Measurements from ENCODE around the gene DLGAP1. TPM values are rescaled to one million over a fixed set of nuclear protein-coding genes. Genes with fewer than 3 reads are reported as not detected.

DLGAP1 gene
- total and polyA plus RNA-seq, 4 donors: 0.75 to 6.6 (median 3.6) TPM

- no peak overlapping the region for H3K4me3 ChIP-seq (ENCODE audit: low read length in 2 of 2)
- intact Hi-C loops (cut with DNase I): no loop called here
- no peaks in the 10 kb centered on the region for H3K4me1 ChIP-seq (ENCODE audit: control insufficient read depth in 1 of 2, insufficient read depth in 2 of 2, low read length in 2 of 2)
- 48 to 54% methylated on average over 5 of the region's 5 CpGs for WGBS, 2 donors
- ATAC-seq (ENCODE audit: low FRiP score) (no peak), DNase-seq (no peak)
- no peaks in the 10 kb centered on the region for H3K9me3 ChIP-seq (ENCODE audit: control insufficient read depth, low read length)
- H3K27ac ChIP-seq (ENCODE audit: low read depth in 1 of 2, low read length in 2 of 2): no peak overlapping the region
- no peaks in the 10 kb centered on the region for H3K36me3 ChIP-seq (ENCODE audit: control insufficient read depth in 1 of 2, insufficient read depth in 2 of 2, low read length in 1 of 2)
- no peaks in the 10 kb centered on the region for H3K27me3 ChIP-seq (ENCODE audit: control insufficient read depth in 1 of 2, insufficient read depth in 2 of 2, low read length in 1 of 2)
Measured at GRCh38 chr18:3722649-3723433, 732.3 kb downstream of the DLGAP1 start.

GRCh38 chr18:3721771-3722648 is 733.1 kb downstream of the DLGAP1 start:
- Histone ChIP-seq H3K27me3 (ENCODE audit: control insufficient read depth in 1 of 2, insufficient read depth in 2 of 2, low read length in 1 of 2) (no peaks in the 10 kb centered on the region), H3K9me3 (ENCODE audit: control insufficient read depth, low read length) (no peaks in the 10 kb centered on the region), H3K27ac (ENCODE audit: low read depth in 1 of 2, low read length in 2 of 2) (no peak overlapping the region), H3K4me1 (ENCODE audit: control insufficient read depth in 1 of 2, insufficient read depth in 2 of 2, low read length in 2 of 2) (no peaks in the 10 kb centered on the region), H3K36me3 (ENCODE audit: control insufficient read depth in 1 of 2, insufficient read depth in 2 of 2, low read length in 1 of 2) (no peaks in the 10 kb centered on the region), H3K4me3 (ENCODE audit: low read length in 2 of 2) (no peak overlapping the region)
- 85 to 87% methylated on average over 7 of the region's 7 CpGs for WGBS, 2 donors
- intact Hi-C loops (cut with DNase I): no loop called here
- ATAC-seq (ENCODE audit: low FRiP score) (no peak), DNase-seq (no peak)

GRCh38 chr18:3720818-3721545 is 734.1 kb downstream of the DLGAP1 start:
- Histone ChIP-seq H3K4me3 (ENCODE audit: low read length in 2 of 2) (no peak overlapping the region), H3K27me3 (ENCODE audit: control insufficient read depth in 1 of 2, insufficient read depth in 2 of 2, low read length in 1 of 2) (no peaks in the 10 kb centered on the region), H3K36me3 (ENCODE audit: control insufficient read depth in 1 of 2, insufficient read depth in 2 of 2, low read length in 1 of 2) (no peaks in the 10 kb centered on the region), H3K4me1 (ENCODE audit: control insufficient read depth in 1 of 2, insufficient read depth in 2 of 2, low read length in 2 of 2) (no peaks in the 10 kb centered on the region), H3K27ac (ENCODE audit: low read depth in 1 of 2, low read length in 2 of 2) (no peak overlapping the region), H3K9me3 (ENCODE audit: control insufficient read depth, low read length) (no peaks in the 10 kb centered on the region)
- DNase-seq (no peak), ATAC-seq (ENCODE audit: low FRiP score) (no peak)
- WGBS, 2 donors: 94 to 95% methylated on average over 4 of the region's 4 CpGs
- intact Hi-C loops (cut with DNase I): no loop called here

GRCh38 chr18:3720159-3720558 is 734.9 kb downstream of the DLGAP1 start:
- DNase-seq (no peak), ATAC-seq (ENCODE audit: low FRiP score) (no peak)
- no peaks in the 10 kb centered on the region for H3K36me3 ChIP-seq (ENCODE audit: control insufficient read depth in 1 of 2, insufficient read depth in 2 of 2, low read length in 1 of 2)
- no peak overlapping the region for H3K4me3 ChIP-seq (ENCODE audit: low read length in 2 of 2)
- no peaks in the 10 kb centered on the region for H3K4me1 ChIP-seq (ENCODE audit: control insufficient read depth in 1 of 2, insufficient read depth in 2 of 2, low read length in 2 of 2)
- H3K9me3 ChIP-seq (ENCODE audit: control insufficient read depth, low read length): no peaks in the 10 kb centered on the region
- intact Hi-C loops (cut with DNase I): no loop called here
- WGBS, 2 donors: 87 to 88% methylated on average over 1 of the region's 1 CpG
- no peak overlapping the region for H3K27ac ChIP-seq (ENCODE audit: low read depth in 1 of 2, low read length in 2 of 2)
- no peaks in the 10 kb centered on the region for H3K27me3 ChIP-seq (ENCODE audit: control insufficient read depth in 1 of 2, insufficient read depth in 2 of 2, low read length in 1 of 2)

- Histone ChIP-seq H3K27me3 (ENCODE audit: control insufficient read depth in 1 of 2, insufficient read depth in 2 of 2, low read length in 1 of 2) (no peaks in the 10 kb centered on the region), H3K4me3 (ENCODE audit: low read length in 2 of 2) (no peak overlapping the region), H3K27ac (ENCODE audit: low read depth in 1 of 2, low read length in 2 of 2) (no peak overlapping the region), H3K9me3 (ENCODE audit: control insufficient read depth, low read length) (no peaks in the 10 kb centered on the region), H3K4me1 (ENCODE audit: control insufficient read depth in 1 of 2, insufficient read depth in 2 of 2, low read length in 2 of 2) (no peaks in the 10 kb centered on the region), H3K36me3 (ENCODE audit: control insufficient read depth in 1 of 2, insufficient read depth in 2 of 2, low read length in 1 of 2) (no peaks in the 10 kb centered on the region)
- intact Hi-C loops (cut with DNase I): no loop called here
- ATAC-seq (ENCODE audit: low FRiP score) (no peak), DNase-seq (no peak)
- WGBS, 2 donors: 71 to 83% methylated on average over 5 of the region's 5 CpGs
Measured at GRCh38 chr18:3717376-3718025, 737.6 kb downstream of the DLGAP1 start.

GRCh38 chr18:3716116-3716660 is 738.9 kb downstream of the DLGAP1 start:
- no peaks in the 10 kb centered on the region for H3K9me3 ChIP-seq (ENCODE audit: control insufficient read depth, low read length)
- 97 to 99% methylated on average over 1 of the region's 1 CpG for WGBS, 2 donors
- intact Hi-C loops (cut with DNase I): no loop called here

GRCh38 chr18:3715231-3716080 is 739.7 kb downstream of the DLGAP1 start:
- H3K36me3 ChIP-seq (ENCODE audit: control insufficient read depth in 1 of 2, insufficient read depth in 2 of 2, low read length in 1 of 2): no peaks in the 10 kb centered on the region
- ATAC-seq (ENCODE audit: low FRiP score) (no peak), DNase-seq (no peak)
- H3K4me1 ChIP-seq (ENCODE audit: control insufficient read depth in 1 of 2, insufficient read depth in 2 of 2, low read length in 2 of 2): no peaks in the 10 kb centered on the region
- no peak overlapping the region for H3K4me3 ChIP-seq (ENCODE audit: low read length in 2 of 2)
- H3K27me3 ChIP-seq (ENCODE audit: control insufficient read depth in 1 of 2, insufficient read depth in 2 of 2, low read length in 1 of 2): no peaks in the 10 kb centered on the region
- WGBS, 2 donors: 79 to 81% methylated on average over 5 of the region's 5 CpGs
- H3K27ac ChIP-seq (ENCODE audit: low read depth in 1 of 2, low read length in 2 of 2): no peak overlapping the region
- intact Hi-C loops (cut with DNase I): no loop called here
- no peaks in the 10 kb centered on the region for H3K9me3 ChIP-seq (ENCODE audit: control insufficient read depth, low read length)

More at GRCh38 chr18:3716116-3716660, 738.9 kb downstream of the DLGAP1 start:
- H3K36me3 ChIP-seq (ENCODE audit: control insufficient read depth in 1 of 2, insufficient read depth in 2 of 2, low read length in 1 of 2): no peaks in the 10 kb centered on the region
- no peaks in the 10 kb centered on the region for H3K4me1 ChIP-seq (ENCODE audit: control insufficient read depth in 1 of 2, insufficient read depth in 2 of 2, low read length in 2 of 2)
- DNase-seq (no peak), ATAC-seq (ENCODE audit: low FRiP score) (no peak)
- no peaks in the 10 kb centered on the region for H3K27me3 ChIP-seq (ENCODE audit: control insufficient read depth in 1 of 2, insufficient read depth in 2 of 2, low read length in 1 of 2)
- H3K27ac ChIP-seq (ENCODE audit: low read depth in 1 of 2, low read length in 2 of 2): no peak overlapping the region
- no peak overlapping the region for H3K4me3 ChIP-seq (ENCODE audit: low read length in 2 of 2)

Measured in aorta (tissue), 5 donors.